B cell (primary cell): ENCODE results near the gene RLN3. TPM values are rescaled to one million over a fixed set of nuclear protein-coding genes. Genes with fewer than 3 reads are reported as not detected.

Source experiments
- ATAC-seq: fragments of 200-7000 bp; cut with Tn5 transposase; one replicate; pipeline ENCODE4 v1.10.0; 2021; ENCODE audit warnings: low read depth, mild to moderate bottlenecking, moderate number of reproducible peaks, moderate library complexity
- CTCF ChIA-PET: fragments of 350-600 bp; sonication (Branson Sonifier 250); formaldehyde crosslinking; loops from one replicate; lab custom pipeline; 2021; ENCODE audit warnings: antibody characterized with exemption, inconsistent platforms; lab: Charles Lee
- POLR2A ChIA-PET: fragments of 350-600 bp; sonication (Branson Sonifier 250); formaldehyde crosslinking; loops from one replicate; lab custom pipeline; 2021; ENCODE audit warnings: antibody characterized with exemption; lab: Charles Lee
- DNase-seq: peaks from one replicate; pipeline ENCODE4 v3.0.0; 2013
- H2AFZ ChIP-seq: 2 replicates; pipeline ENCODE4 v1.6.1; 2012; ENCODE audit warnings: mild to moderate bottlenecking, low read depth, low read length; ENCODE audit not compliant: insufficient read depth, poor library complexity, severe bottlenecking
- H3K27ac ChIP-seq, 2 donors: 1 replicate in 1 of 2; 2 replicates in 1 of 2; pipeline ENCODE4 v1.5.1; 2012 to 2013; ENCODE audit warnings: low read length in 2 of 2, mild to moderate bottlenecking in 2 of 2, moderate library complexity in 1 of 2
- H3K27me3 ChIP-seq, 4 experiments: fragments of 200-600 bp in 1 of 4; sonication (generic) in 1 of 4; replicated peaks in 1 of 4; 1 replicate in 2 of 4; 2 replicates in 2 of 4; pipeline versions ENCODE4 v1.6.1 to v1.7.0; 2013 to 2016; ENCODE audit warnings: low read length in 3 of 4, mild to moderate bottlenecking in 2 of 4, mixed read lengths in 1 of 4, moderate library complexity in 1 of 4; ENCODE audit not compliant: insufficient read depth in 4 of 4, control insufficient read depth in 3 of 4; ENCODE audit errors: control extremely low read depth in 1 of 4
- H3K36me3 ChIP-seq, 2 experiments: replicated peaks in 1 of 2; 1 replicate in 1 of 2; 2 replicates in 1 of 2; pipeline versions ENCODE4 v1.6.1 to v1.7.1; 2013; ENCODE audit warnings: low read length in 1 of 2; ENCODE audit not compliant: insufficient read depth in 2 of 2, control insufficient read depth in 1 of 2; ENCODE audit errors: control extremely low read depth in 1 of 2, extremely low read depth in 1 of 2
- H3K4me1 ChIP-seq, 2 donors: fragments of 200-600 bp in 1 of 2; sonication (generic) in 1 of 2; 1 replicate in 1 of 2; 2 replicates in 1 of 2; pipeline versions ENCODE4 v1.5.1 to v1.6.1; 2013 to 2017; ENCODE audit warnings: low read length in 2 of 2; ENCODE audit not compliant: control insufficient read depth in 2 of 2, insufficient read depth in 2 of 2
- H3K4me2 ChIP-seq: replicated peaks from 2 replicates; pipeline ENCODE3; 2012; ENCODE audit warnings: mild to moderate bottlenecking, low read depth, low read length; ENCODE audit not compliant: poor library complexity, severe bottlenecking
- H3K4me3 ChIP-seq, 5 experiments: fragments of 200-600 bp in 1 of 5; sonication (generic) in 1 of 5; 1 replicate in 3 of 5; 2 replicates in 2 of 5; pipeline versions ENCODE4 v1.5.1 to v1.7.0; 2011 to 2016; ENCODE audit warnings: low read length in 4 of 5, mild to moderate bottlenecking in 4 of 5, low read depth in 2 of 5, control low read depth in 1 of 5, moderate library complexity in 1 of 5; ENCODE audit not compliant: insufficient read depth in 1 of 5; ENCODE audit errors: control extremely low read depth in 1 of 5, extremely low read depth in 1 of 5
- H3K79me2 ChIP-seq: fragments of 200-600 bp; sonication (generic); one replicate; pipeline ENCODE4 v1.6.0; 2016; ENCODE audit warnings: low read length; ENCODE audit not compliant: control insufficient read depth, insufficient read depth
- H3K9ac ChIP-seq: fragments of 200-600 bp; sonication (generic); 2 replicates; pipeline ENCODE4 v1.6.1; 2017; ENCODE audit warnings: mild to moderate bottlenecking, low read length, moderate library complexity
- H3K9me3 ChIP-seq, 3 donors: one replicate each; pipeline versions ENCODE4 v1.6.1 to v1.7.1; 2013; ENCODE audit warnings: low read length in 2 of 3; ENCODE audit not compliant: control insufficient read depth in 2 of 3, insufficient read depth in 1 of 3; ENCODE audit errors: control extremely low read depth in 1 of 3
- H4K20me1 ChIP-seq: 2 replicates; pipeline ENCODE4 v1.6.0; 2012; ENCODE audit warnings: mild to moderate bottlenecking, low read length; ENCODE audit not compliant: insufficient read depth, control insufficient read depth, poor library complexity, severe bottlenecking
- H3K27ac Mint-ChIP-seq: one replicate; pipeline ENCODE4 v1.8.0; 2021; ENCODE audit warnings: mixed read lengths
- H3K27me3 Mint-ChIP-seq: one replicate; pipeline ENCODE4 v1.8.0; 2021; ENCODE audit warnings: mixed read lengths
- H3K4me1 Mint-ChIP-seq: one replicate; pipeline ENCODE4 v1.8.0; 2021; ENCODE audit warnings: mixed read lengths
- H3K4me3 Mint-ChIP-seq: one replicate; pipeline ENCODE4 v1.8.0; 2021; ENCODE audit warnings: mixed read lengths
- H3K9me3 Mint-ChIP-seq: one replicate; pipeline ENCODE4 v1.8.0; 2022; ENCODE audit warnings: mixed read lengths; ENCODE audit not compliant: insufficient read depth
- EZH2 ChIP-seq: IDR thresholded peaks from 2 replicates; pipeline ENCODE4 v1.6.1; 2012; ENCODE audit warnings: borderline replicate concordance, low read depth, mild to moderate bottlenecking, moderate library complexity, low read length; ENCODE audit not compliant: insufficient read depth, poor library complexity, severe bottlenecking
- WGBS: methylation state at CpG from one replicate; pipeline ENCODE4 v1.1.5; 2013; ENCODE audit warnings: missing lambda C conversion rate; ENCODE audit not compliant: insufficient coverage; 5-methylcytosine and 5-hydroxymethylcytosine counted together
- intact Hi-C: fragments of 100-400 bp; cut with micrococcal nuclease; formaldehyde crosslinking; loops from one replicate; pipeline ENCODE4 v1.10.0; 2022
- polyA plus RNA-seq: library from polyadenylated mRNA; depleted of rRNA; stranded (reverse); fragments of >200 nt; gene quantifications from 2 replicates; pipeline ENCODE4 v1.2.3, GENCODE V29; 2012
- total RNA-seq, 2 donors: library from RNA; stranded (reverse); fragments of 120-200 nt in 1 of 2; gene quantifications; 1 replicate in 1 of 2; 2 replicates in 1 of 2; pipeline versions ENCODE4 v1.2.3 to v1.2.4, GENCODE V29; 2013 to 2022
- TF ChIP-seq, protein P1 (sequence below): fragments of 200-600 bp; IDR thresholded peaks from one replicate; pipeline ENCODE4 v1.8.0; 2022; ENCODE audit warnings: antibody characterized with exemption, mild to moderate bottlenecking

RLN3 gene
- total and polyA plus RNA-seq, 2 donors (not counting 1 experiment from before 2014, with no cell fraction given), result 0.42 TPM; not detected in 1

DNA sequence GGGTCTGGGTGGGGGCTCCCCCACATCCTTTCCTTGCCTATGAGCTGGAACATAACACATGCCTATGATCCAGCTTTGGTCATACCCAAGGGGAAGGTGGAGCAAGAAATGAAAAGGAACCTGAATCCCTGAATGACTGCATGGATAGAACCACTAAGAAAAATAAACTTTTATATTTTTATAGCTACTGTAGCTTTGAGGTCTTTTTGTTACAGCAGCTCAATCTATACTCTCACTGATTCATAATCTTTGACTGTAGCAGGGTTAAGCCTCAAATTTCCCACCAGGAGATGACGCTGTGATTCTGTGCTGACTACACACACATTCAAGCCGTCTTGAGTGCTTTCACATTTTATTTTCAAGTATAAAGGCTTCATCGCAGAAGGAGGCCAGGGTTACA is 25.1 kb downstream of the RLN3 start:
- Histone ChIP-seq H3K27me3 (peaks cover 0 to 17% (median 10%) of the 10 kb centered on the region in 4 experiments), H3K27ac (no peak overlapping the region), H3K79me2 (no peaks in the 10 kb centered on the region), H2AFZ (no peak overlapping the region), H3K4me2 (no peak overlapping the region), H3K9me3 (peaks cover 0 to 11% (median 2%) of the 10 kb centered on the region in 3 donors), H3K9ac (no peak overlapping the region), H3K4me3 (no peak overlapping the region), H3K4me1 (peaks cover 6 to 10% of the 10 kb centered on the region in 2 donors), H3K36me3 (peaks cover 9 to 44% of the 10 kb centered on the region in 2 experiments), H4K20me1 (peaks cover 20% of the 10 kb centered on the region)
- intact Hi-C loops, result no loop called here
- TF ChIP-seq, protein P1, sequence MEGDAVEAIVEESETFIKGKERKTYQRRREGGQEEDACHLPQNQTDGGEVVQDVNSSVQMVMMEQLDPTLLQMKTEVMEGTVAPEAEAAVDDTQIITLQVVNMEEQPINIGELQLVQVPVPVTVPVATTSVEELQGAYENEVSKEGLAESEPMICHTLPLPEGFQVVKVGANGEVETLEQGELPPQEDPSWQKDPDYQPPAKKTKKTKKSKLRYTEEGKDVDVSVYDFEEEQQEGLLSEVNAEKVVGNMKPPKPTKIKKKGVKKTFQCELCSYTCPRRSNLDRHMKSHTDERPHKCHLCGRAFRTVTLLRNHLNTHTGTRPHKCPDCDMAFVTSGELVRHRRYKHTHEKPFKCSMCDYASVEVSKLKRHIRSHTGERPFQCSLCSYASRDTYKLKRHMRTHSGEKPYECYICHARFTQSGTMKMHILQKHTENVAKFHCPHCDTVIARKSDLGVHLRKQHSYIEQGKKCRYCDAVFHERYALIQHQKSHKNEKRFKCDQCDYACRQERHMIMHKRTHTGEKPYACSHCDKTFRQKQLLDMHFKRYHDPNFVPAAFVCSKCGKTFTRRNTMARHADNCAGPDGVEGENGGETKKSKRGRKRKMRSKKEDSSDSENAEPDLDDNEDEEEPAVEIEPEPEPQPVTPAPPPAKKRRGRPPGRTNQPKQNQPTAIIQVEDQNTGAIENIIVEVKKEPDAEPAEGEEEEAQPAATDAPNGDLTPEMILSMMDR, result no peak
- TF ChIP-seq EZH2, result no peak
- H3K27me3 Mint-ChIP-seq, result peaks cover 8% of the 10 kb centered on the region
- no peaks in the 10 kb centered on the region for H3K9me3 Mint-ChIP-seq
- peaks cover 8% of the 10 kb centered on the region for H3K4me1 Mint-ChIP-seq
- ChIA-PET CTCF (interaction anchor here (0.8 to 2.0 kb wide), 6 partner anchors 9 to 172 kb away, joined by 3 to 8 read pairs (median 3); partner anchors contain the start of gene MISP3), POLR2A (interaction anchor here (0.6 to 0.7 kb wide), 3 partner anchors 8 to 38 kb away, joined by 3 to 6 read pairs (median 5); no protein-coding TSS in a partner anchor)
- ATAC-seq (no peak), DNase-seq (no peak)
- H3K27ac Mint-ChIP-seq, result no peak overlapping the region
- WGBS, result 100% methylated on average over 1 of the region's 3 CpGs
- H3K4me3 Mint-ChIP-seq, result no peak overlapping the region

DNA sequence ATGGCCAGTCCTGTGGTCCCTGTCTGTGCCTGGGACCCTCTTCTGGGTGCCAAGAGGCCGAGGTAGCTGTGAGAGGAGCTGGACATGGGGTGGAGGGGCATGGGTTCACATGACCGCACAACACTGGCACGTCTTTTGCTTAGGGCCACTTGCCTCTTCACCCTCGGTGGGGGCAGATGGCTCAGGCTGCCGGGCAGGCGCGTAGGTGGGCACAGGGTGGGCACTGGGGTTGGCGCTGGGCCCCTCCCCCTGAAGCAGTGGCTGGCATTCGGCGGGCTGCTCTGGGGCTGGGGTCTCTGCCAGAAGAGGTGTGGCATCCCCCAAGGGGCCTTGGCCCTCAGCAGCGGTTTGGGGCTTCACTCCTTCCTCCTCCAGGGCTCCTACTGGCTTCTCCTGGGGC is 25.6 kb downstream of the RLN3 start:
- no peak overlapping the region for H3K27ac Mint-ChIP-seq
- no peak overlapping the region for H3K27ac ChIP-seq
- no peak overlapping the region for H3K4me3 ChIP-seq

More for the DNA sequence above, 25.6 kb downstream of the RLN3 start:
- Histone ChIP-seq H4K20me1 (peaks cover 16% of the 10 kb centered on the region), H3K27me3 (peaks cover 0 to 22% (median 14%) of the 10 kb centered on the region in 4 experiments), H3K79me2 (no peaks in the 10 kb centered on the region), H3K36me3 (peaks cover 7 to 40% of the 10 kb centered on the region in 2 experiments), H3K9ac (no peak overlapping the region), H2AFZ (no peak overlapping the region), H3K9me3 (peaks cover 0 to 8% (median under 1%) of the 10 kb centered on the region in 3 donors), H3K4me2 (no peak overlapping the region), H3K4me1 (peaks cover 11 to 14% of the 10 kb centered on the region in 2 donors)
- ChIA-PET CTCF (interaction anchor here (1.1 to 2.0 kb wide), 4 partner anchors 10 to 173 kb away, joined by 3 to 8 read pairs (median 4); partner anchors contain the start of gene MISP3), POLR2A (interaction anchor here (0.6 kb wide), 1 partner anchor 11 kb away, joined by 5 read pairs; no protein-coding TSS in a partner anchor)
- no peak for ATAC-seq
- TF ChIP-seq EZH2, result no peak
- TF ChIP-seq, protein P1, result no peak
- Mint-ChIP-seq H3K27me3 (peaks cover 13% of the 10 kb centered on the region), H3K4me1 (peaks cover 12% of the 10 kb centered on the region), H3K9me3 (no peaks in the 10 kb centered on the region), H3K4me3 (no peak overlapping the region)
- 93% methylated on average over 11 of the region's 11 CpGs for WGBS
- intact Hi-C loops, result no loop called here
- no peak for DNase-seq
